ENCODE results near the gene CCL27. TPM values are rescaled to one million over a fixed set of nuclear protein-coding genes. Genes with fewer than 3 reads are reported as not detected.
"Not testable (repeated sequence)": the region's sequence is repeated elsewhere in the genome, so short reads cannot be mapped to it uniquely, and the experiment has no call there.

Gene CCL27
- total RNA-seq, 6 experiments from 2014 or later: 0.88 TPM; not detected in 5

- peaks cover 13% of the 10 kb centered on the region; the same call in 1 of the 2 replicates for H3K36me3 Mint-ChIP-seq (ENCODE audit: low read depth)
- DNase-seq: no peak
- TF ChIP-seq, protein P1, sequence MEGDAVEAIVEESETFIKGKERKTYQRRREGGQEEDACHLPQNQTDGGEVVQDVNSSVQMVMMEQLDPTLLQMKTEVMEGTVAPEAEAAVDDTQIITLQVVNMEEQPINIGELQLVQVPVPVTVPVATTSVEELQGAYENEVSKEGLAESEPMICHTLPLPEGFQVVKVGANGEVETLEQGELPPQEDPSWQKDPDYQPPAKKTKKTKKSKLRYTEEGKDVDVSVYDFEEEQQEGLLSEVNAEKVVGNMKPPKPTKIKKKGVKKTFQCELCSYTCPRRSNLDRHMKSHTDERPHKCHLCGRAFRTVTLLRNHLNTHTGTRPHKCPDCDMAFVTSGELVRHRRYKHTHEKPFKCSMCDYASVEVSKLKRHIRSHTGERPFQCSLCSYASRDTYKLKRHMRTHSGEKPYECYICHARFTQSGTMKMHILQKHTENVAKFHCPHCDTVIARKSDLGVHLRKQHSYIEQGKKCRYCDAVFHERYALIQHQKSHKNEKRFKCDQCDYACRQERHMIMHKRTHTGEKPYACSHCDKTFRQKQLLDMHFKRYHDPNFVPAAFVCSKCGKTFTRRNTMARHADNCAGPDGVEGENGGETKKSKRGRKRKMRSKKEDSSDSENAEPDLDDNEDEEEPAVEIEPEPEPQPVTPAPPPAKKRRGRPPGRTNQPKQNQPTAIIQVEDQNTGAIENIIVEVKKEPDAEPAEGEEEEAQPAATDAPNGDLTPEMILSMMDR (IDR thresholded peaks at IDR 0.05): no peak
Observed at GRCh38 chr9:34647084-34647403, 15.4 kb downstream of the CCL27 start.

GRCh38 chr9:34646211-34647083 is 16.0 kb downstream of the CCL27 start, which contains the start of gene GALT:
GALT (plus strand) TSS chr9:34646675; CDS start chr9:34646705, 30 bp downstream.
- Mint-ChIP-seq H3K9me3 (no peaks in the 10 kb centered on the region), H3K4me3 (peak within 1 kb of the TSS; percentile 92), H3K27me3 (ENCODE audit: insufficient read depth) (no peaks in the 10 kb centered on the region; the same call in 1 of the 2 replicates), H3K4me1 (ENCODE audit: low read depth) (peaks cover 36% of the 10 kb centered on the region), H3K36me3 (ENCODE audit: low read depth) (peaks cover 13% of the 10 kb centered on the region; the same call in 1 of the 2 replicates), H3K27ac (peak within 1 kb of the TSS; percentile 82)
- TF ChIP-seq, protein P1 (IDR thresholded peaks at IDR 0.05): peak; percentile 70
- DNase-seq: peak; percentile 81

More at GRCh38 chr9:34647084-34647403, 15.4 kb downstream of the CCL27 start:
- peaks cover 40% of the 10 kb centered on the region for H3K4me1 Mint-ChIP-seq (ENCODE audit: low read depth)
- H3K4me3 Mint-ChIP-seq: peak overlapping the region; percentile 92
- no peaks in the 10 kb centered on the region; the same call in 1 of the 2 replicates for H3K27me3 Mint-ChIP-seq (ENCODE audit: insufficient read depth)
- H3K9me3 Mint-ChIP-seq: no peaks in the 10 kb centered on the region
- H3K27ac Mint-ChIP-seq: peak overlapping the region; percentile 82

DNA sequence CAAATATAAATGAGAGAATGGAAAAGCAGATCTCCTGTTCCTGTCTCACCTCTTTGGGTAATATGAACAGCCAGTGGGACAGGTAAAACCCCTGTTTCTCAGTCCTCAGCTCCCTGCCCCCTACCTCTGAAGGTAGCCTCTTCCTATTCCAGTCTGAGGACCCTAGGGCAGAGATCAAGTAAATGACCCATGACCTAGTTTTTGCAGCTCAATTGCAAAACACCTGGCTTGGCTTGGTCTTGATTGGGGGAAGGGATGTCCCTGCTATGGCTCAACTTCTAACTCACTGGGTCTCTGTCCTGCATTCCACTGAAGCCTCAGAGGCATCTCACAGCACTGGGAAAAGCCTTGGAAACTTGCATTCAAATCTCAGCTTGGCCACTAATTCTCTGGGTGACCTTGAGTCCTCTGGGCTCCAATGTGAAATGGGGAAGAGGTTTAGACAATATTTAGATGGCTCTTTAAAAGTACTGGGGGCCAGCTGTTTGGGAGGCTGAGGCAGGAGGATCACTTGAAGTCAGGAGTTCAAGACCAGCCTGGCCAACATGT is 17.6 kb downstream of the CCL27 start:
- H3K36me3 Mint-ChIP-seq (ENCODE audit: low read depth): peaks cover 13% of the 10 kb centered on the region; the same call in 1 of the 2 replicates
- H3K4me1 Mint-ChIP-seq (ENCODE audit: low read depth): peaks cover 31% of the 10 kb centered on the region
- no peak for DNase-seq
- H3K27me3 Mint-ChIP-seq (ENCODE audit: insufficient read depth): no peaks in the 10 kb centered on the region; the same call in 1 of the 2 replicates
- no peak overlapping the region for H3K4me3 Mint-ChIP-seq
- TF ChIP-seq, protein P1 (IDR thresholded peaks at IDR 0.05): no peak
- no peak overlapping the region for H3K27ac Mint-ChIP-seq
- H3K9me3 Mint-ChIP-seq: no peaks in the 10 kb centered on the region

GRCh38 chr9:34642679-34643078 is 19.8 kb downstream of the CCL27 start:
- Mint-ChIP-seq H3K27me3 (ENCODE audit: insufficient read depth) (no peaks in the 10 kb centered on the region), H3K9me3 (no peaks in the 10 kb centered on the region), H3K27ac (no peak overlapping the region), H3K4me1 (ENCODE audit: low read depth) (peaks cover 32% of the 10 kb centered on the region), H3K36me3 (ENCODE audit: low read depth) (no peaks in the 10 kb centered on the region), H3K4me3 (no peak overlapping the region)
- TF ChIP-seq, protein P1 (IDR thresholded peaks at IDR 0.05): no peak
- no peak for DNase-seq

- Mint-ChIP-seq H3K4me1 (ENCODE audit: low read depth) (peaks cover 35% of the 10 kb centered on the region), H3K36me3 (ENCODE audit: low read depth) (peaks cover 11% of the 10 kb centered on the region; the same call in 1 of the 2 replicates)
- not testable (repeated sequence) for H3K27me3 Mint-ChIP-seq (ENCODE audit: insufficient read depth); DNase-seq; H3K9me3 Mint-ChIP-seq; H3K27ac Mint-ChIP-seq; H3K4me3 Mint-ChIP-seq
Observed at GRCh38 chr9:34639322-34639721, 23.1 kb downstream of the CCL27 start.

- Mint-ChIP-seq H3K27me3 (ENCODE audit: insufficient read depth) (no peaks in the 10 kb centered on the region), H3K27ac (peak overlapping the region; percentile 68), H3K4me3 (peak overlapping the region; percentile 96), H3K4me1 (ENCODE audit: low read depth) (peaks cover 35% of the 10 kb centered on the region), H3K9me3 (no peaks in the 10 kb centered on the region), H3K36me3 (ENCODE audit: low read depth) (peaks cover 11% of the 10 kb centered on the region; the same call in 1 of the 2 replicates)
- TF ChIP-seq, protein P1 (IDR thresholded peaks at IDR 0.05): no peak
- no peak for DNase-seq
Observed at GRCh38 chr9:34638138-34638445, 24.4 kb downstream of the CCL27 start.
